ENCODE data around the gene NOL7. TPM values are rescaled to one million over a fixed set of nuclear protein-coding genes. Genes with fewer than 3 reads are reported as not detected.

NOL7 gene
- total and polyA plus RNA-seq, 4 donors, result 25.6 to 43.0 (median 31.0) TPM

DNA sequence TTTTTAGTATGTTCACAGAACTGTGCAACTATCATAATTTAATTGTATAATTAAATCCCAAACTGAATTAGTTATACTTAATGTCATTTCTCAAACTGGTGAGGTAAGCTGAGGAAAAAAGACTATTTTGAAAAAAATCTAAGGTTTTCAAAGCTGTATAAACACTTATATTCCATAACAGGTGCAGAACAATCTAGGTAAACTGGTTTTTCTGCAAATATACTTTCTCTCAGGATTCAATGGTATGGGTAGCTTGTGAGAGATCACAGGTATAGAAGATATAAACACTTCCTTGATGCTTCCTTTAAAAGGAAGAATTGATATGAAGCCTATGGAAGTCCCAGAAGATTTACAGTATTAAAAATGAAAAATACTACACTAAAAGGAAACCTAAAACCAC is 33.7 kb downstream of the NOL7 start:
- Histone ChIP-seq H3K4me1 (ENCODE audit: control insufficient read depth in 4 of 4, insufficient read depth in 4 of 4, low read length in 3 of 4) (no peaks in the 10 kb centered on the region), H3K4me3 (ENCODE audit: low read depth in 1 of 3, low read length in 3 of 3) (no peak overlapping the region), H3K27me3 (ENCODE audit: control insufficient read depth in 4 of 4, insufficient read depth in 4 of 4, low read length in 3 of 4) (no peaks in the 10 kb centered on the region), H3K9ac (ENCODE audit: low read depth in 1 of 2, low read length in 2 of 2) (no peak overlapping the region), H3K27ac (ENCODE audit: low read depth in 1 of 2, low read length in 2 of 2) (no peak overlapping the region), H3K36me3 (ENCODE audit: control insufficient read depth in 4 of 4, insufficient read depth in 3 of 4, low read depth in 1 of 4, low read length in 3 of 4) (peaks cover 0 to 9% (median 5%) of the 10 kb centered on the region in 4 donors), H3K9me3 (ENCODE audit: control insufficient read depth in 4 of 4, low read length in 3 of 4) (no peaks in the 10 kb centered on the region)
- no peak for DNase-seq (ENCODE audit: low spot score)
- TF ChIP-seq EGR1 (IDR thresholded peaks at IDR 0.05; ENCODE audit: low read depth in 2 of 2), result no peak
- TF ChIP-seq, protein P1, sequence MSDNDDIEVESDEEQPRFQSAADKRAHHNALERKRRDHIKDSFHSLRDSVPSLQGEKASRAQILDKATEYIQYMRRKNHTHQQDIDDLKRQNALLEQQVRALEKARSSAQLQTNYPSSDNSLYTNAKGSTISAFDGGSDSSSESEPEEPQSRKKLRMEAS (IDR thresholded peaks at IDR 0.05), result no peak
- TF ChIP-seq, protein P2, sequence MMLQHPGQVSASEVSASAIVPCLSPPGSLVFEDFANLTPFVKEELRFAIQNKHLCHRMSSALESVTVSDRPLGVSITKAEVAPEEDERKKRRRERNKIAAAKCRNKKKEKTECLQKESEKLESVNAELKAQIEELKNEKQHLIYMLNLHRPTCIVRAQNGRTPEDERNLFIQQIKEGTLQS (IDR thresholded peaks at IDR 0.05), result no peak
- TF ChIP-seq GABPA (IDR thresholded peaks at IDR 0.05 in 1 of 2, conservative IDR thresholded peaks at IDR 0.05 in 1 of 2), result no peak
- no peak for TF ChIP-seq RXRA (IDR thresholded peaks at IDR 0.05)
- TF ChIP-seq, protein P3, sequence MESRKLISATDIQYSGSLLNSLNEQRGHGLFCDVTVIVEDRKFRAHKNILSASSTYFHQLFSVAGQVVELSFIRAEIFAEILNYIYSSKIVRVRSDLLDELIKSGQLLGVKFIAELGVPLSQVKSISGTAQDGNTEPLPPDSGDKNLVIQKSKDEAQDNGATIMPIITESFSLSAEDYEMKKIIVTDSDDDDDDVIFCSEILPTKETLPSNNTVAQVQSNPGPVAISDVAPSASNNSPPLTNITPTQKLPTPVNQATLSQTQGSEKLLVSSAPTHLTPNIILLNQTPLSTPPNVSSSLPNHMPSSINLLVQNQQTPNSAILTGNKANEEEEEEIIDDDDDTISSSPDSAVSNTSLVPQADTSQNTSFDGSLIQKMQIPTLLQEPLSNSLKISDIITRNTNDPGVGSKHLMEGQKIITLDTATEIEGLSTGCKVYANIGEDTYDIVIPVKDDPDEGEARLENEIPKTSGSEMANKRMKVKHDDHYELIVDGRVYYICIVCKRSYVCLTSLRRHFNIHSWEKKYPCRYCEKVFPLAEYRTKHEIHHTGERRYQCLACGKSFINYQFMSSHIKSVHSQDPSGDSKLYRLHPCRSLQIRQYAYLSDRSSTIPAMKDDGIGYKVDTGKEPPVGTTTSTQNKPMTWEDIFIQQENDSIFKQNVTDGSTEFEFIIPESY (IDR thresholded peaks at IDR 0.05), result no peak
- no peak for TF ChIP-seq JUND (IDR thresholded peaks at IDR 0.05)
- TF ChIP-seq FOXA2 (IDR thresholded peaks at IDR 0.05), result no peak
- TF ChIP-seq, protein P4, sequence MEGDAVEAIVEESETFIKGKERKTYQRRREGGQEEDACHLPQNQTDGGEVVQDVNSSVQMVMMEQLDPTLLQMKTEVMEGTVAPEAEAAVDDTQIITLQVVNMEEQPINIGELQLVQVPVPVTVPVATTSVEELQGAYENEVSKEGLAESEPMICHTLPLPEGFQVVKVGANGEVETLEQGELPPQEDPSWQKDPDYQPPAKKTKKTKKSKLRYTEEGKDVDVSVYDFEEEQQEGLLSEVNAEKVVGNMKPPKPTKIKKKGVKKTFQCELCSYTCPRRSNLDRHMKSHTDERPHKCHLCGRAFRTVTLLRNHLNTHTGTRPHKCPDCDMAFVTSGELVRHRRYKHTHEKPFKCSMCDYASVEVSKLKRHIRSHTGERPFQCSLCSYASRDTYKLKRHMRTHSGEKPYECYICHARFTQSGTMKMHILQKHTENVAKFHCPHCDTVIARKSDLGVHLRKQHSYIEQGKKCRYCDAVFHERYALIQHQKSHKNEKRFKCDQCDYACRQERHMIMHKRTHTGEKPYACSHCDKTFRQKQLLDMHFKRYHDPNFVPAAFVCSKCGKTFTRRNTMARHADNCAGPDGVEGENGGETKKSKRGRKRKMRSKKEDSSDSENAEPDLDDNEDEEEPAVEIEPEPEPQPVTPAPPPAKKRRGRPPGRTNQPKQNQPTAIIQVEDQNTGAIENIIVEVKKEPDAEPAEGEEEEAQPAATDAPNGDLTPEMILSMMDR (IDR thresholded peaks at IDR 0.05; ENCODE audit: low read depth, low read length, missing input control), result no peak
- no peak for TF ChIP-seq HNF4A (conservative IDR thresholded peaks at IDR 0.05)
- no peak for TF ChIP-seq HNF4G (IDR thresholded peaks at IDR 0.05)
- no peak for TF ChIP-seq YY1 (IDR thresholded peaks at IDR 0.05)
- no peak for TF ChIP-seq FOXA1 (IDR thresholded peaks at IDR 0.05)
- TF ChIP-seq TAF1 (conservative IDR thresholded peaks at IDR 0.05), result no peak
- TF ChIP-seq SP1 (IDR thresholded peaks at IDR 0.05), result no peak
- no peak for TF ChIP-seq NR2F2 (IDR thresholded peaks at IDR 0.05)

DNA sequence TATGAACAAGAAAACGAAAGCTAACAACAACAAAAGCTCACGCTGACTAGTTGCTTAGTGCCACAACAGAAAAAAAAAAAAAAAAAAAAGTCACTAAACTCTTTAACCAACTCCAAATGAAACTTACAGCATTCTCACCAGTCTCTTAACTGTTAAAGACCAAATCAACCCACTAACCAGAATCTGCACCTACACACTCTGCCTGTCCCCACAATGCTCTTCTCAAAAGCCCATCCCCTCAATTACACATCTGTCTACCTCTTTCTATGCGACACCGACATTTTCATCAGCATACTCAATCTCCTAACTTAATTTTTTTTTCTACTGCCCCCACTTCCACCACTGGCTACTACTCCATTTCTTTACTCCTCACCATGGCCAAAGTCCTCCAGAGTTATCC is 34.3 kb downstream of the NOL7 start:
- H3K9me3 ChIP-seq (ENCODE audit: control insufficient read depth in 4 of 4, low read length in 3 of 4), result no peaks in the 10 kb centered on the region
- TF ChIP-seq RAD21 (IDR thresholded peaks at IDR 0.05) (no peak), HNF4G (IDR thresholded peaks at IDR 0.05) (no peak)
- TF ChIP-seq, protein P1 (IDR thresholded peaks at IDR 0.05), result no peak
- H3K36me3 ChIP-seq (ENCODE audit: control insufficient read depth in 4 of 4, insufficient read depth in 3 of 4, low read depth in 1 of 4, low read length in 3 of 4), result peaks cover 0 to 9% (median 4%) of the 10 kb centered on the region in 4 donors
- H3K27ac ChIP-seq (ENCODE audit: low read depth in 1 of 2, low read length in 2 of 2), result no peak overlapping the region
- H3K4me1 ChIP-seq (ENCODE audit: control insufficient read depth in 4 of 4, insufficient read depth in 4 of 4, low read length in 3 of 4), result no peaks in the 10 kb centered on the region
- no peaks in the 10 kb centered on the region for H3K27me3 ChIP-seq (ENCODE audit: control insufficient read depth in 4 of 4, insufficient read depth in 4 of 4, low read length in 3 of 4)
- no peak for DNase-seq (ENCODE audit: low spot score)
- no peak overlapping the region for H3K4me3 ChIP-seq (ENCODE audit: low read depth in 1 of 3, low read length in 3 of 3)
- 96% methylated on average over 4 of the region's 4 CpGs for WGBS
- H3K9ac ChIP-seq (ENCODE audit: low read depth in 1 of 2, low read length in 2 of 2), result no peak overlapping the region

Measured in liver (tissue), 9 donors.